Esophagus muscularis mucosa (tissue), 4 donors: ENCODE results near the gene RFK. TPM values are rescaled to one million over a fixed set of nuclear protein-coding genes. Genes with fewer than 3 reads are reported as not detected.

ENCODE experiments used
- DNase-seq: peaks from one replicate; pipeline ENCODE4 v3.0.0-alpha.2; 2017; ENCODE audit errors: extremely low spot score
- H3K27ac ChIP-seq, 4 donors: fragments of 200-600 bp; sonication (generic); replicated peaks in 1 of 4; 1 replicate in 3 of 4; 2 replicates in 1 of 4; pipeline ENCODE4 v1.5.1; 2016 to 2019; ENCODE audit warnings: mild to moderate bottlenecking in 1 of 4
- H3K27me3 ChIP-seq, 4 donors: fragments of 200-600 bp; sonication (generic); one replicate each; pipeline versions ENCODE4 v1.5.1 to v1.6.0; 2016 to 2019
- H3K36me3 ChIP-seq, 4 donors: fragments of 200-600 bp; sonication (generic); one replicate each; pipeline ENCODE4 v1.5.1; 2016 to 2019
- H3K4me1 ChIP-seq, 4 donors: fragments of 200-600 bp; sonication (generic); one replicate each; pipeline ENCODE4 v1.5.1; 2016 to 2019
- H3K4me3 ChIP-seq, 4 donors: fragments of 200-600 bp; sonication (generic); 1 replicate in 2 of 4; 2 replicates in 2 of 4; pipeline ENCODE4 v1.5.1; 2016 to 2019; ENCODE audit warnings: mild to moderate bottlenecking in 4 of 4, moderate library complexity in 1 of 4
- H3K9me3 ChIP-seq, 4 donors: fragments of 200-600 bp; sonication (generic); 1 replicate in 3 of 4; 2 replicates in 1 of 4; pipeline ENCODE4 v1.5.1; 2016 to 2019
- EP300 ChIP-seq: sonication (generic); formaldehyde crosslinking; IDR thresholded peaks from one replicate; pipeline ENCODE4 v1.6.1; 2017; ENCODE audit warnings: antibody characterized with exemption
- POLR2A ChIP-seq: fragments of 450-650 bp; IDR thresholded peaks from one replicate; pipeline ENCODE4 v1.6.1; 2017; ENCODE audit warnings: antibody characterized with exemption, moderate library complexity, mild to moderate bottlenecking, low read depth
- POLR2AphosphoS5 ChIP-seq, 2 donors: sonication (generic); formaldehyde crosslinking; IDR thresholded peaks; one replicate each; pipeline ENCODE4 v1.6.1; 2017; ENCODE audit warnings: antibody characterized with exemption in 2 of 2
- WGBS: methylation state at CpG from one replicate; pipeline ENCODE4 v1.1.5; 2018; 5-methylcytosine and 5-hydroxymethylcytosine counted together
- intact Hi-C: fragments of 100-400 bp; cut with DNase I; formaldehyde crosslinking; loops from one replicate; pipeline ENCODE4 v1.15.1; 2023
- total RNA-seq, 4 donors: library from RNA; depleted of rRNA; stranded (reverse); fragments of >200 nt; gene quantifications; one replicate each; pipeline versions ENCODE4 v1.1.0 to v1.2.1, GENCODE V29; 2016
- TF ChIP-seq, protein P1 (sequence below), 3 experiments: fragments of 200-600 bp in 2 of 3; fragments of 450-650 bp in 1 of 3; sonication (generic) in 2 of 3; IDR thresholded peaks; one replicate each; pipeline ENCODE4 v1.5.1; 2017 to 2019; ENCODE audit warnings: antibody characterized with exemption in 3 of 3, mild to moderate bottlenecking in 2 of 3, moderate library complexity in 1 of 3

The RFK gene
- total RNA-seq, 4 donors from 2014 or later: 19.1 to 27.3 (median 19.6) TPM

DNA sequence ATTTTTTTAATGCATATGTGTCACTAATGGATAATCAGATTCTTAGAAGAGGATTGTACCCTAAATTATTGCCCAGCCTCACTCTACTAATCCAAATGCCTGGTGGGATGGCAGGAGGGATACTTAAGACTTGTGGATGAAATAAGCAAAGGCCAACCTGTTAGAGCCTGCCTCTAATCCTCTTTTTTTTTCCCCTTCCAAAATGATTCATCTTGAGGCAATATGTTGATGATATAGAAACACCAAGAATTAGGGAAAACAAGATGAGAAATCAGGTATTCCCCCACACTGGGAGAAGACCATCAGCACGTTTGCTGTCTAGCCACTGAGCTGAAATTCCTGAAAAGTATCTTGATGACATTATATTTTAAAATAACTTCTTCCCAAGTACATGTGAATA is 52.0 kb downstream of the RFK start:
- TF ChIP-seq POLR2AphosphoS5 (IDR thresholded peaks at IDR 0.05): no peak
- no peak for TF ChIP-seq POLR2A
- no peak for TF ChIP-seq EP300
- TF ChIP-seq, protein P1, sequence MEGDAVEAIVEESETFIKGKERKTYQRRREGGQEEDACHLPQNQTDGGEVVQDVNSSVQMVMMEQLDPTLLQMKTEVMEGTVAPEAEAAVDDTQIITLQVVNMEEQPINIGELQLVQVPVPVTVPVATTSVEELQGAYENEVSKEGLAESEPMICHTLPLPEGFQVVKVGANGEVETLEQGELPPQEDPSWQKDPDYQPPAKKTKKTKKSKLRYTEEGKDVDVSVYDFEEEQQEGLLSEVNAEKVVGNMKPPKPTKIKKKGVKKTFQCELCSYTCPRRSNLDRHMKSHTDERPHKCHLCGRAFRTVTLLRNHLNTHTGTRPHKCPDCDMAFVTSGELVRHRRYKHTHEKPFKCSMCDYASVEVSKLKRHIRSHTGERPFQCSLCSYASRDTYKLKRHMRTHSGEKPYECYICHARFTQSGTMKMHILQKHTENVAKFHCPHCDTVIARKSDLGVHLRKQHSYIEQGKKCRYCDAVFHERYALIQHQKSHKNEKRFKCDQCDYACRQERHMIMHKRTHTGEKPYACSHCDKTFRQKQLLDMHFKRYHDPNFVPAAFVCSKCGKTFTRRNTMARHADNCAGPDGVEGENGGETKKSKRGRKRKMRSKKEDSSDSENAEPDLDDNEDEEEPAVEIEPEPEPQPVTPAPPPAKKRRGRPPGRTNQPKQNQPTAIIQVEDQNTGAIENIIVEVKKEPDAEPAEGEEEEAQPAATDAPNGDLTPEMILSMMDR (IDR thresholded peaks at IDR 0.05): no peak
- DNase-seq: no peak
- Histone ChIP-seq H3K4me1 (no peaks in the 10 kb centered on the region), H3K9me3 (no peaks in the 10 kb centered on the region), H3K27me3 (no peaks in the 10 kb centered on the region), H3K27ac (no peak overlapping the region), H3K36me3 (no peaks in the 10 kb centered on the region), H3K4me3 (no peak overlapping the region)
- intact Hi-C loops: no loop called here
- 72% methylated on average over 1 of the region's 1 CpG for WGBS

DNA sequence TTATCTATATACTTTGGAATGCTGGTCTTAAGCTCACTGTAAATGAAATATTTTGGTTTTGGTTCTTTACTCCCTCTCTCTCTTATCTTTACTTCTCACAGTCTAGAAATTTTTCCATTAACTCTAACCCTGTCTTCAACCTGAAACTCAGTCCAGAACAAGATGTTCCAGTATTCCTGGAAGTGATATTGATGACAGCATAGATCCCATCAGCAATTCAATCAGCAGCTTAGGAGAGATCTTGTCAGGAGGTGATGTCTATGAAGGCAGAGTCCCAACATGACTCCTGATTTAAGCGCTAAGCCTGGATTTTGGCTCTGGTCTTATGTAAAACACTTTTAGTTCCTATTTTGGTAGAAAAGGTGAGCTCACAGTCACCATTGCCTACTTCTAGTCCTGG is 52.6 kb downstream of the RFK start:
- H3K9me3 ChIP-seq: no peaks in the 10 kb centered on the region
- no peaks in the 10 kb centered on the region for H3K27me3 ChIP-seq
- no peak overlapping the region for H3K4me3 ChIP-seq
- H3K36me3 ChIP-seq: no peaks in the 10 kb centered on the region
- no peak for DNase-seq
- H3K4me1 ChIP-seq: no peaks in the 10 kb centered on the region
- intact Hi-C loops: no loop called here
- H3K27ac ChIP-seq: no peak overlapping the region
- TF ChIP-seq POLR2A (no peak), EP300 (no peak)
- TF ChIP-seq, protein P1 (IDR thresholded peaks at IDR 0.05): no peak
- 100% methylated on average over 1 of the region's 1 CpG for WGBS

DNA sequence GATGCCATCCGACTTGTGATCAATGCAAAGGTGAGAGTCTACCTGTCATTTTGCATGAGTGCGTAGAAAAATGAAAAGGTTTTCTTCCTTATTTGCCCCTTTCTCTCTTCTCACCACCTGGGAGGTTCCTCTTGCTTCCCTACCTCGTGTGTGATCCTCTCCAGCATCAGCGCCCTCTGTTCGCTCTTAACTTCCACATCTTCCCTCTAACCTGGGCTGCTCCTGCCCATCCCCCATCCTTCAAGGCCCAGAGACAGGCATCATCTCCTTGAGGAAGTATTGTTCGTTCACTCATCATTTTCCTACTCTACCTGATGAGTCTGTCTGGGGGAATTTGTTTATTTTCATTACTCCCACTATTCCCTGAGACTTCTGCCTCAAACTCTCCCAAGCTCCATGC is 55.8 kb downstream of the RFK start:
- WGBS: 63% methylated on average over 6 of the region's 6 CpGs
- Histone ChIP-seq H3K9me3 (no peaks in the 10 kb centered on the region), H3K4me3 (no peak overlapping the region), H3K4me1 (no peaks in the 10 kb centered on the region), H3K36me3 (no peaks in the 10 kb centered on the region), H3K27ac (no peak overlapping the region), H3K27me3 (no peaks in the 10 kb centered on the region)
- intact Hi-C loops: no loop called here
- no peak for DNase-seq
- TF ChIP-seq, protein P1 (IDR thresholded peaks at IDR 0.05): no peak
- no peak for TF ChIP-seq EP300
- TF ChIP-seq POLR2AphosphoS5 (IDR thresholded peaks at IDR 0.05): no peak
- TF ChIP-seq POLR2A: no peak

DNA sequence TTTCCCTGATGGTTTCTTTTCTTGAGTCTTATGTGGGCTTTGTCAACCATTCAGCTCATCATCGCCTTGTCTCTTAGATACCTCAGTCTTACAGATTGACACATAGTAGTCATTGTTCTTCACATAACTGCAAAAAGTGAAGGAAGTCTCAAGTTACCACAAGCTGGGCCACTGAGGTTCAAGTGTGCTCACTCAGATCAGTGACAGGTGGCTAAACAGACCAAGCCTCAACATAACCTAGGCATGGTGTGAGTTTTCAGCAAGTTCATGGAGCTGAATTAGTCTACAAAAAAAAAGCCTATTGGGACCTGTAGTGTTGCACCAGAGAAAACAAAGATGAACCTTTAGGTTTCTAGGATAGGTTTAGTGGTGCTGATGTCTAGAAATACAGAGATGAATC is 58.2 kb downstream of the RFK start:
- H3K4me1 ChIP-seq: no peaks in the 10 kb centered on the region
- peaks cover 0 to 9% (median 0%) of the 10 kb centered on the region in 4 donors for H3K27me3 ChIP-seq
- 100% methylated on average over 1 of the region's 1 CpG for WGBS
- H3K4me3 ChIP-seq: no peak overlapping the region
- TF ChIP-seq, protein P1 (IDR thresholded peaks at IDR 0.05): no peak
- TF ChIP-seq POLR2A (no peak), EP300 (no peak), POLR2AphosphoS5 (IDR thresholded peaks at IDR 0.05) (no peak)
- H3K9me3 ChIP-seq: no peaks in the 10 kb centered on the region
- intact Hi-C loops: no loop called here
- no peak overlapping the region for H3K27ac ChIP-seq
- no peaks in the 10 kb centered on the region for H3K36me3 ChIP-seq
- DNase-seq: no peak

Other genes with a start within 250 kb of the RFK start
- gene GCNT1, start 64.8 kb upstream of the RFK start, total RNA-seq: 1 to 10 TPM; 1.2 to 6.5 (median 3.3) TPM